Glutamatergic neuron (in vitro differentiated cells): ENCODE data around the gene ADAR. TPM values are rescaled to one million over a fixed set of nuclear protein-coding genes. Genes with fewer than 3 reads are reported as not detected.

Experiments used
- DNase-seq: peaks from one replicate; pipeline ENCODE4 v3.0.0; 2022
- H3K27ac Mint-ChIP-seq: one replicate; pipeline ENCODE4 v1.8.0; 2020; ENCODE audit warnings: mild to moderate bottlenecking, mixed read lengths, inconsistent platforms; ENCODE audit not compliant: unreplicated experiment
- H3K27me3 Mint-ChIP-seq: one replicate; pipeline ENCODE4 v1.8.0; 2020; ENCODE audit warnings: mild to moderate bottlenecking, moderate library complexity, mixed read lengths, inconsistent platforms; ENCODE audit not compliant: unreplicated experiment
- H3K36me3 Mint-ChIP-seq: one replicate; pipeline ENCODE4 v1.8.0; 2020; ENCODE audit warnings: mild to moderate bottlenecking, mixed read lengths, inconsistent platforms; ENCODE audit not compliant: unreplicated experiment
- H3K4me1 Mint-ChIP-seq: one replicate; pipeline ENCODE4 v1.8.0; 2020; ENCODE audit warnings: mild to moderate bottlenecking, low read depth, mixed read lengths, inconsistent platforms; ENCODE audit not compliant: unreplicated experiment
- H3K4me3 Mint-ChIP-seq: one replicate; pipeline ENCODE4 v1.8.0; 2020; ENCODE audit warnings: mild to moderate bottlenecking, mixed read lengths, inconsistent platforms; ENCODE audit not compliant: unreplicated experiment
- H3K9me3 Mint-ChIP-seq: one replicate; pipeline ENCODE4 v1.8.0; 2020; ENCODE audit warnings: mild to moderate bottlenecking, moderate library complexity, mixed read lengths, inconsistent platforms; ENCODE audit not compliant: unreplicated experiment
- CTCF ChIP-seq: fragments of 200-600 bp; sonication (generic); IDR thresholded peaks from one replicate; pipeline ENCODE4 v1.5.0; 2021; ENCODE audit not compliant: partially characterized antibody, unreplicated experiment
- total RNA-seq: library from RNA; stranded (reverse); fragmentation: NEBNext Ultra II Directional; extraction: Animal tissue kit (Norgen Biotek cat#: 25700); gene quantifications from one replicate; pipeline ENCODE4 v1.2.1, GENCODE V29; 2021; ENCODE audit not compliant: unreplicated experiment

The ADAR gene
- total RNA-seq, 1 donor from 2014 or later, result 166 TPM

- Mint-ChIP-seq H3K27me3 (peaks cover 8% of the 10 kb centered on the region), H3K9me3 (peaks cover 8% of the 10 kb centered on the region), H3K36me3 (peaks cover 5% of the 10 kb centered on the region), H3K4me3 (no peak overlapping the region), H3K4me1 (no peaks in the 10 kb centered on the region), H3K27ac (no peak overlapping the region)
- no peak for DNase-seq
- TF ChIP-seq CTCF, result no peak
Measured at GRCh38 chr1:154539486-154540483, 68.2 kb downstream of the ADAR start.

- TF ChIP-seq CTCF, result no peak
- Mint-ChIP-seq H3K4me1 (no peaks in the 10 kb centered on the region), H3K9me3 (peaks cover 8% of the 10 kb centered on the region), H3K27ac (no peak overlapping the region), H3K27me3 (peaks cover 7% of the 10 kb centered on the region), H3K36me3 (peaks cover 5% of the 10 kb centered on the region), H3K4me3 (no peak overlapping the region)
- DNase-seq, result no peak
Measured at GRCh38 chr1:154536570-154536969, 71.4 kb downstream of the ADAR start.

GRCh38 chr1:154533952-154534844, 73.8 kb downstream of the ADAR start:
- peak; percentile 27 for DNase-seq
- Mint-ChIP-seq H3K4me1 (no peaks in the 10 kb centered on the region), H3K27me3 (no peaks in the 10 kb centered on the region), H3K27ac (no peak overlapping the region), H3K9me3 (peaks cover 6% of the 10 kb centered on the region), H3K36me3 (peaks cover 5% of the 10 kb centered on the region), H3K4me3 (no peak overlapping the region)
- peak; percentile 27 for TF ChIP-seq CTCF

Other genes starting within 250 kb of the ADAR start
- 1.6 TPM for gene IL6R, start 202.8 kb downstream of the ADAR start, total RNA-seq
- not detected for gene TDRD10, start 106.0 kb downstream of the ADAR start, total RNA-seq
- gene SHE, start 105.8 kb downstream of the ADAR start, total RNA-seq, result 0.07 TPM
- 80.5 TPM for gene UBE2Q1, start 49.5 kb downstream of the ADAR start, total RNA-seq
- gene CHRNB2, start 40.4 kb downstream of the ADAR start, total RNA-seq, result 44.9 TPM